Measurements from ENCODE around the gene B4GALNT1.

The B4GALNT1 gene

DNA sequence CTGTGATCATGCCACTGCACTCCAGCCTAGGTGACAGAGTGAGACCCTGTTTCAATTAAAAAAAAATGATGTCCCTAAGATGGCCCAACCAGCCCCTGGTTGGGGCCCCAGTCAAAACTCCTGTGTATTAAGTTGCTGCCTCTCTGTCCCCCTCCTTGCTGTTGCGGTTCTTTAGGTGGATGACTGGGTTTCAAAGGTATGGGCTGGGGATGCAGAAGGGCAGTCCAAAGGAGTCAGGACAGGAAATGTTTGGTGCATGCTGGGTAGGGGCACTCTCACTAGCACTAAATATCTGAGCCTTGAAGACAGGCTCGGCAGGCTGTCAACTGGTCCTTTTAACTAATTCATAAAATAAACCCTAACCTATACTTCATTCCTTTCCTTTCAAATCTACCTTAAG, 54.0 kb downstream of the B4GALNT1 start:
- peaks cover 0 to 16% of the 10 kb centered on the region in 2 donors for H3K36me3 ChIP-seq (ENCODE audit: control insufficient read depth in 1 of 2, insufficient read depth in 2 of 2, low read length in 2 of 2)
- no peak overlapping the region for H3K27ac ChIP-seq (ENCODE audit: low read length)
- no peaks in the 10 kb centered on the region for H3K4me1 ChIP-seq (ENCODE audit: control insufficient read depth in 1 of 2, insufficient read depth in 2 of 2, low read length in 2 of 2)
- H3K4me3 ChIP-seq (ENCODE audit: low read depth in 1 of 2, low read length in 2 of 2), result no peak overlapping the region
- H3K9me3 ChIP-seq (ENCODE audit: control insufficient read depth in 1 of 2, low read length in 2 of 2), result no peaks in the 10 kb centered on the region
- no peaks in the 10 kb centered on the region for H3K27me3 ChIP-seq (ENCODE audit: low read depth, low read length)

DNA sequence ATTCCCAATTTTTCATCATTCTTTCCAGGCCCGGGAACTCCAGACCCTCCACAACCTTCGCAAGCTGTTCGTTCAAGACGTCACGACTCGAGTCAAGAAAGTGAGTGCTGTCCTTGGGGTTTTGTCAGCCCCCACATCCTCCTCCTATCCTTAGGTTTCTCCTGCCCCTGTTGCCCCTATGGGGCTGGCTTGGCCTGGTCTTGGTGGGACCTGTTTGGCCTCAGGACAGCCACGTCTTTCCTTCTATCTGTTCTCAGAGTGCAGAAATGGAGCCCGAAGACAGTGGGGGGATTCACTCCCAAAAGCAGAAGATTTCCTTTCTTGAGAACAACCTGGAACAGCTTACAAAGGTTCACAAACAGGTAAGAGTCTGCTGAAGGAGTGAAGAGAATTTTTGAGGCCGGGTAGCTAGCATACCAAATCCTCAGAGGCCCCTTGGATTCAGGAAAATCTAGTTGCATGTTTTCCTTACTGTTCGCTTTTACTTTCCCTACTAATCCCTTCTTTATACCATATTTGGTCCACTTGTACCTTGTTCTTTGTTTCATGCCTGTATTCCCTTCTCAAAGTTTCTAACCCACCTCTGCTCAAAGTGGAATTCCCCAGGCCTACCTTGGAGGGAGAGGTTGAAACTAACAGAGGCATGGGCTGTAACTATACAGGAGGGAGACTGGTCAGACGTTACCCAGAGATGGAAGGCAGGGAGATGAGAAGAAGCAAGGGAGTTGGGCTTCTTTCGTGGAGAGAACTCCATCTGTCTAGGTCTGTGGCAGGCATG, 54.8 kb downstream of the B4GALNT1 start:
- Histone ChIP-seq H3K4me1 (ENCODE audit: control insufficient read depth in 1 of 2, insufficient read depth in 2 of 2, low read length in 2 of 2) (no peaks in the 10 kb centered on the region), H3K27ac (ENCODE audit: low read length) (no peak overlapping the region), H3K27me3 (ENCODE audit: low read depth, low read length) (no peaks in the 10 kb centered on the region), H3K36me3 (ENCODE audit: control insufficient read depth in 1 of 2, insufficient read depth in 2 of 2, low read length in 2 of 2) (peaks cover 0 to 16% of the 10 kb centered on the region in 2 donors), H3K4me3 (ENCODE audit: low read depth in 1 of 2, low read length in 2 of 2) (no peak overlapping the region), H3K9me3 (ENCODE audit: control insufficient read depth in 1 of 2, low read length in 2 of 2) (no peaks in the 10 kb centered on the region)

DNA sequence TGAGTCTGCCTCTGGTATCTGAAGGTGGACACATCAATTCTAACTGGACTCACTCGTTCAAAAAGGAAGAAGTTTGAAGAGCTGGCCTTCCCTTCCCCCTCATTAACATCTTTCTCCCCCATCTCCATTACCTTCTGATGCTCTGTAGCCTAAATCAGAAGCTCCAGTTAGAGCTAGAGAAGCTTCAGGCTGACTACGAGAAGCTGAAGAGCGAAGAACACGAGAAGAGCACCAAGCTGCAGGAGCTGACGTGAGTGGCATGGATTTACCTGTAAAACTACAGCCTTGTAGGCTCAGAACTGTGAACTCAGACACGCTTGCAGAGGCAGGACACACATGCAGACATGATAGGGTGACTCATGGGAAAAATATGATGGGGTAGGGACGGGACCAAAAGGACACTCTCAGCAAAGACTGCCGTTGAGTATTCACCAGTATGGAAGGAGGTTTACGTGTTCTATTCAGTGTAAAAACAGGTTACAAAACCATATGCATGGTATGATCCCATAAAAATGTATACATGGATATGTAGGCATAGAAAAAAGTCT, 56.3 kb downstream of the B4GALNT1 start:
- H3K4me3 ChIP-seq (ENCODE audit: low read depth in 1 of 2, low read length in 2 of 2), result no peak overlapping the region
- H3K36me3 ChIP-seq (ENCODE audit: control insufficient read depth in 1 of 2, insufficient read depth in 2 of 2, low read length in 2 of 2), result peaks cover 0 to 16% of the 10 kb centered on the region in 2 donors
- H3K9me3 ChIP-seq (ENCODE audit: control insufficient read depth in 1 of 2, low read length in 2 of 2), result no peaks in the 10 kb centered on the region
- H3K27me3 ChIP-seq (ENCODE audit: low read depth, low read length), result no peaks in the 10 kb centered on the region
- no peaks in the 10 kb centered on the region for H3K4me1 ChIP-seq (ENCODE audit: control insufficient read depth in 1 of 2, insufficient read depth in 2 of 2, low read length in 2 of 2)
- H3K27ac ChIP-seq (ENCODE audit: low read length), result no peak overlapping the region

Data from muscle layer of duodenum (tissue), 2 donors.